Suprapubic skin (tissue), 4 donors: ENCODE data around the gene ECE1. TPM values are rescaled to one million over a fixed set of nuclear protein-coding genes. Genes with fewer than 3 reads are reported as not detected.

Experiments used
- DNase-seq, 2 donors: peaks; one replicate each; pipeline ENCODE4 v3.0.0-alpha.2; 2019; ENCODE audit warnings: low spot score in 2 of 2
- H3K27ac ChIP-seq: fragments of 200-600 bp; sonication (generic); one replicate; pipeline ENCODE4 v1.5.1; 2019
- H3K27me3 ChIP-seq: fragments of 200-600 bp; sonication (generic); one replicate; pipeline ENCODE4 v1.5.1; 2019
- H3K36me3 ChIP-seq: fragments of 200-600 bp; sonication (generic); one replicate; pipeline ENCODE4 v1.5.1; 2019
- H3K4me1 ChIP-seq: fragments of 200-600 bp; sonication (generic); one replicate; pipeline ENCODE4 v1.5.1; 2019
- H3K4me3 ChIP-seq: fragments of 200-600 bp; sonication (generic); one replicate; pipeline ENCODE4 v1.5.1; 2019; ENCODE audit warnings: mild to moderate bottlenecking
- H3K9me3 ChIP-seq: fragments of 200-600 bp; sonication (generic); one replicate; pipeline ENCODE4 v1.5.1; 2019
- EP300 ChIP-seq: sonication (generic); formaldehyde crosslinking; IDR thresholded peaks from one replicate; pipeline ENCODE4 v1.6.1; 2017; ENCODE audit warnings: antibody characterized with exemption
- POLR2A ChIP-seq, 2 donors: fragments of 450-650 bp; IDR thresholded peaks; one replicate each; pipeline ENCODE4 v1.6.1; 2017; ENCODE audit warnings: antibody characterized with exemption in 2 of 2, mild to moderate bottlenecking in 2 of 2, moderate library complexity in 2 of 2
- POLR2AphosphoS5 ChIP-seq, 3 donors: sonication (generic); formaldehyde crosslinking; IDR thresholded peaks; one replicate each; pipeline ENCODE4 v1.6.1; 2017; ENCODE audit warnings: antibody characterized with exemption in 3 of 3
- WGBS: methylation state at CpG from one replicate; pipeline ENCODE4 v1.1.5; 2018; 5-methylcytosine and 5-hydroxymethylcytosine counted together
- total RNA-seq, 4 donors: library from RNA; depleted of rRNA; stranded (reverse); fragments of >200 nt; gene quantifications; one replicate each; pipeline ENCODE4 v1.1.0, GENCODE V29; 2016
- TF ChIP-seq, protein P1 (sequence below), 2 donors: fragments of 200-600 bp in 1 of 2; fragments of 450-650 bp in 1 of 2; sonication (generic) in 1 of 2; IDR thresholded peaks; one replicate each; pipeline ENCODE4 v1.5.1; 2016 to 2019; ENCODE audit warnings: antibody characterized with exemption in 2 of 2, mild to moderate bottlenecking in 1 of 2, moderate library complexity in 1 of 2

Gene ECE1
- total RNA-seq, 4 donors from 2014 or later: 40.8 to 64.2 (median 55.3) TPM

DNA sequence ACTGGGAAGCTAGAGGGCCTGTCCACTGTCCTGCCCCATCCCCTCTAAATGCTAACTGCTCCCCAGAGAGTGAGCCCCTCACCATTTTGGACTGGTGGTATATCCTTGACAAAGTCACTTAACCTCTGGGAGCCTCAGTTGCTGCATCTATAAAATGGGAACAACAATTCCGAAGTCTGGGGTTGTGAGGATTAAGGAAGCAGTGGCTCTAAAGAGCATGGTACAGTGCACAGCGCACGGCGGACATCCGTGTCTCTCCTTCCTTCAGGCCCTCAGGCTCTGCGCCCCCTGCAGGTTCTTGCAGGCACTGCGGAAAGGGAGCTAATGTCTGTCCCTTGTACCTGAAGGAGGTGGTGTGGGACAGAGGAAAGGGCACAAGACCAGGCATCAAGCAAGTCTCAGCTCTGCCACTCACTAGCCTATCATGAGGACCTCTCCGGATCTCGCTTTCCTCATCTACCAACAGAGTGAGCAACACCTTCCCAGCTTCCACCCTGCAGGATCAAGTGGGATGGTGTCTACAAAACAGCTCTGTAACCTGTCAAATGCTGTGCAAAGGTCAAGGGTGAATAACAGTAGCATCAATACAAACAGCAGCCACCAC, 20.1 kb downstream of the ECE1 start:
- TF ChIP-seq, protein P1, sequence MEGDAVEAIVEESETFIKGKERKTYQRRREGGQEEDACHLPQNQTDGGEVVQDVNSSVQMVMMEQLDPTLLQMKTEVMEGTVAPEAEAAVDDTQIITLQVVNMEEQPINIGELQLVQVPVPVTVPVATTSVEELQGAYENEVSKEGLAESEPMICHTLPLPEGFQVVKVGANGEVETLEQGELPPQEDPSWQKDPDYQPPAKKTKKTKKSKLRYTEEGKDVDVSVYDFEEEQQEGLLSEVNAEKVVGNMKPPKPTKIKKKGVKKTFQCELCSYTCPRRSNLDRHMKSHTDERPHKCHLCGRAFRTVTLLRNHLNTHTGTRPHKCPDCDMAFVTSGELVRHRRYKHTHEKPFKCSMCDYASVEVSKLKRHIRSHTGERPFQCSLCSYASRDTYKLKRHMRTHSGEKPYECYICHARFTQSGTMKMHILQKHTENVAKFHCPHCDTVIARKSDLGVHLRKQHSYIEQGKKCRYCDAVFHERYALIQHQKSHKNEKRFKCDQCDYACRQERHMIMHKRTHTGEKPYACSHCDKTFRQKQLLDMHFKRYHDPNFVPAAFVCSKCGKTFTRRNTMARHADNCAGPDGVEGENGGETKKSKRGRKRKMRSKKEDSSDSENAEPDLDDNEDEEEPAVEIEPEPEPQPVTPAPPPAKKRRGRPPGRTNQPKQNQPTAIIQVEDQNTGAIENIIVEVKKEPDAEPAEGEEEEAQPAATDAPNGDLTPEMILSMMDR (IDR thresholded peaks at IDR 0.05): peak; percentile 69 to 86
- TF ChIP-seq POLR2AphosphoS5 (IDR thresholded peaks at IDR 0.05): no peak
- Histone ChIP-seq H3K9me3 (no peaks in the 10 kb centered on the region), H3K4me3 (no peak overlapping the region), H3K36me3 (peaks cover 51% of the 10 kb centered on the region), H3K4me1 (peaks cover 26% of the 10 kb centered on the region), H3K27ac (peak overlapping the region; percentile 2), H3K27me3 (no peaks in the 10 kb centered on the region)
- 56% methylated on average over 9 of the region's 9 CpGs for WGBS
- DNase-seq: peak in 1 of 2 donors; percentile 86

DNA sequence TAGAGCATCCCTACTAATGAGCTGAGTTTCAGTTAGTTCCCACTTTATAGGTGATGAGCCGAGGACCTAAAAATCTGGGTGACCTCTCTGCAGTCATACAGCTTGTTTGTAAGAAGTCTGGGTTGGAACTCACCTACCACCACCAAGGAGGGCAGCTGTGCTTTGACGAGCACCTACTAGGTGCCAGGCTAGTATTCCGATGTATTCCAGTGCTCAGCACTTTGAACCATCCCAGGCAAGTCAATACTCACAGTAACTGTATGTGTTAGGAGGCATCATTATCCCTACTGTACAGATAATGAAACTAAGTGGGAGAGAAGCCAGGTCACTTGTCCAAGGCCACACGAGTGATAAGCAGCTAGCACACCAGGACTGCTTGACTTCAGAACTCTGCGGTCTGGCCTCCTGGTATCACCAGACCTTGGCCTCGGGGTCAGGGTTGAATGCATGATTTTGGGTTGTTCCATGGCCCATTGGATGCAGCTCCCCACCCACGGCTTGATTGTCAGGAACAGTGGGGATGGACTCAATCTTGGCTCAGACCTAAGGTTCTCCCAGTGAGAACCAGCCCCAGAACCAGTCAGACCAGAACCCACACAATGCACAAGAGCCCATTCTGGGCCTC, 20.7 kb downstream of the ECE1 start:
- no peaks in the 10 kb centered on the region for H3K9me3 ChIP-seq
- H3K36me3 ChIP-seq: peaks cover 51% of the 10 kb centered on the region
- TF ChIP-seq POLR2A (IDR thresholded peaks at IDR 0.05): no peak
- H3K4me3 ChIP-seq: no peak overlapping the region
- H3K4me1 ChIP-seq: peaks cover 26% of the 10 kb centered on the region
- no peaks in the 10 kb centered on the region for H3K27me3 ChIP-seq
- no peak for DNase-seq
- H3K27ac ChIP-seq: peak overlapping the region; percentile 2
- 84% methylated on average over 6 of the region's 7 CpGs for WGBS

DNA sequence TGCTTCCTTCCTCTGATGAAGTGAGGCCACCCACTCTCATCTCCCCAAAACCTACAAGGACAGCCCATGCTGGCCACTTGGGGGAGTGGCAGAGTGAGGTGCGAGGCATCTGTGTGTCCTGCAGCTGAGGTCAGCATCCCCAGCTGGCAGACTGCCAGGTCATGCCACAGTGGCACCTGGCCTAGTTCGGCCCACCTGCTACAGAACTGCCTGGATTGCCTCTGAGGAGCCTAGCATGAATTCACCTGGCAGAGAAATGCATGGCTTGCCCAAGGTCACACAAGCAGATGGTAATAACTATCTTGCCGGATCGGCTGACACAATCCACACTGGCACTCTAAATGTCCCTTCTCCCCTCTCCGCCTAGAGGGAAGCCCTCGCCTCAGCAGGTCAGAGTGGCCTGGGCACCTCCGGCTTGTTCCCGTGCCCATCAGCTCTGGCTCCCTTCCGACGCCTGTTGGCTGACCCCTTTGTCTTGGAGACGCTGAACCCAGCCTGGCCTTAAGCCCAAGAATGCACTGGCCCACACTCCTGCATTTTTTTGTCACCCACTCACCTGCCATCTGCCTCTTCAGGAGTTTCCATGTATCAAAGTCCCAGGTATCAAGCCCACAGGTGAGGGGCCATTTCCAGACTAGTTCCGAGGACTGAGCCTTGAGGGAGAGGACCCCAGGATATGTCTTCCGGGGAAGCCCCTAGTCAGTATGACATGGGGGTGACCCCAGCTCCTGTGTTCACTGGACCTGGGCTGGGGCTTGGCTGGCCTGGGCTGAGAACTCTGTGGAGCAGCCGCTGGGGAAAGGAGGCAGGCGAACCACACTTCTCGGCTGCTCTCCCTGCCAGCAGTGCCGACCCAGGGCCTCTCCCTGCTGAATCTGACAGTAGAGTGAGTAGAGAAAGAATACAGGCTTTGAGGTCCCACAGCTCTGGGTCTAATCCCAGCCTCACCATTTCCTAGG, 21.7 kb downstream of the ECE1 start:
- TF ChIP-seq, protein P1 (IDR thresholded peaks at IDR 0.05): no peak
- TF ChIP-seq POLR2A (IDR thresholded peaks at IDR 0.05) (no peak), EP300 (no peak)
- H3K27ac ChIP-seq: no peak overlapping the region
- H3K9me3 ChIP-seq: no peaks in the 10 kb centered on the region
- H3K27me3 ChIP-seq: no peaks in the 10 kb centered on the region
- 73% methylated on average over 13 of the region's 17 CpGs for WGBS
- peaks cover 20% of the 10 kb centered on the region for H3K4me1 ChIP-seq
- H3K36me3 ChIP-seq: peaks cover 51% of the 10 kb centered on the region
- no peak overlapping the region for H3K4me3 ChIP-seq
- DNase-seq: no peak

DNA sequence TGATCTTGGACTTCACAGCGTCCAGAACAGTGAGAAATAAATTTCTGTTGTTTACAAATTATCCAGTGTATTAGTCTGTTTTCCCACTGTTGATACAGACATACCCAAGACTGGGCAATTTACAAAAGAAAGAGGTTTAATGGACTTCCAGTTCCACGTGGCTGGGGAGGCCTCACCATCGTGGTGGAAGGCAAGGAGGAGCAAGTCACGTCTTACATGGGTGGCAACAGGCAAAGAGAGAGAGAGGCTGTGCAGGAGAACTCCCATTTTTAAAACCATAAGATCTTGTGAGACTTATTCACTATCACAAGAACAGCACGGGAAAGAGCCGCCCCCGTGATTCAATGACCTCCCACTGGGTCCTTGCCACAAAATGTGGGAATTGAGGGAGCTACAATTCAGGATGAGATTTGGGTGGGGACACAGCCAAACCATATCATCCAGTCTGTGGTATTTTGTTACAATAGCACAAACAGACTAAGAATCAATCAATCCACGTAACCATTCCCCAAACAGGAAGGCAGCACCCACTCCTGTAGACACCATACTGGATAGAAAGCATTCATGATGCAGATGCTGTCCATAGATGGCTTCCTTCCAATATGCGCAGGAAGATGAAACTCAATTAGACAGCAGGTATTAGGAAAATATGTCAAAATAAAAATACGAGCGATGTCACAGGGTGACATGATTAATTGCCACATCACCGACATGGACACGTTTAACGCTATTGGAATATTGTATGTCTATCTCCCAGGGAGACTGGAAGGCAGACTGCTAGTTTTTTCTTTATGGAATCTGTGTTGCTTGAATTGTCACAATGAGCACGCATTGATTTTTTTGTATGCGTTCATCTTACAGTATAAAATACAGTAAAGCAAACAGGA, 22.8 kb downstream of the ECE1 start:
- WGBS: 92% methylated on average over 16 of the region's 16 CpGs
- Histone ChIP-seq H3K4me1 (peaks cover 30% of the 10 kb centered on the region), H3K9me3 (no peaks in the 10 kb centered on the region), H3K36me3 (peaks cover 47% of the 10 kb centered on the region), H3K27ac (no peak overlapping the region), H3K4me3 (no peak overlapping the region), H3K27me3 (no peaks in the 10 kb centered on the region)
- DNase-seq: no peak
- TF ChIP-seq POLR2AphosphoS5 (IDR thresholded peaks at IDR 0.05) (no peak), EP300 (no peak), POLR2A (IDR thresholded peaks at IDR 0.05) (no peak)
- TF ChIP-seq, protein P1 (IDR thresholded peaks at IDR 0.05): no peak

DNA sequence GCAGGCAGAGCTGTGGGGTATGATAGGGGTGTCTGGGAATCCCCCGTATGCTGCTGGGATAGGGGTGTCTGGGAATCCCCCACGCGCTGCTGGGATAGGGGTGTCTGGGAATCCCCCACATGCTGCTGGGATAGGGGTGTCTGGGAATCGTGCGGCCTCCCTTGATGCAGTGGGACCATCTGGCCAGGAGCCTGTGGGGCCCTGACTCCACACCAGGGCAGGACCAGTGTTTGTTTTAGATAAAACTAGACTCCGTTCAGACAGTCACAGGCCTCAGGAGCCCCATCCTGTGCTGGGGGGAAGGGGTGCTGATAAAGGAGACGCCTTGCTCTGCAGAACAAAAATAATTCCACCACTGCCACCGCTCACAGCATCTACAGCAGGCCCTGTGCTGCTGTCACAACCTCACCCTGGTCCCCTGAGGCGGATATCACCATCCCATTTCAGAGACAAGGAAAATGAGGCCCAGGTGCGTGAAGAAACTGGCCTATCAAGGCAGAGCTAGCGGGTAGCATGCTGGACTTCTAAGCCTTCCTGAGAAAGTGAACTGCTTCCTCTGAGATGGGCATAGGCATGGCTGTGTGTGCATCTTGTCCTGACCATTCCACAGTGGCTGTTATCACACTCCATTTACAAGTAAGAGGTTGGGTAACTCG, 24.0 kb downstream of the ECE1 start:
- DNase-seq: no peak
- TF ChIP-seq POLR2A (IDR thresholded peaks at IDR 0.05) (no peak), EP300 (no peak), POLR2AphosphoS5 (IDR thresholded peaks at IDR 0.05) (no peak)
- TF ChIP-seq, protein P1 (IDR thresholded peaks at IDR 0.05): no peak
- no peaks in the 10 kb centered on the region for H3K9me3 ChIP-seq
- peaks cover 42% of the 10 kb centered on the region for H3K4me1 ChIP-seq
- no peaks in the 10 kb centered on the region for H3K27me3 ChIP-seq
- H3K4me3 ChIP-seq: no peak overlapping the region
- H3K36me3 ChIP-seq: peaks cover 36% of the 10 kb centered on the region
- H3K27ac ChIP-seq: no peak overlapping the region
- 89% methylated on average over 12 of the region's 12 CpGs for WGBS
